CD1c-positive myeloid dendritic cell (primary cell): ENCODE measurements around the gene CNNM2.
"Not testable (repeated sequence)": the region's sequence is repeated elsewhere in the genome, so short reads cannot be mapped to it uniquely, and the experiment has no call there.

Experiments used
- DNase-seq: peaks from one replicate; pipeline ENCODE4 v3.0.0-alpha.2; 2016; ENCODE audit errors: extremely low spot score

Gene CNNM2

DNA sequence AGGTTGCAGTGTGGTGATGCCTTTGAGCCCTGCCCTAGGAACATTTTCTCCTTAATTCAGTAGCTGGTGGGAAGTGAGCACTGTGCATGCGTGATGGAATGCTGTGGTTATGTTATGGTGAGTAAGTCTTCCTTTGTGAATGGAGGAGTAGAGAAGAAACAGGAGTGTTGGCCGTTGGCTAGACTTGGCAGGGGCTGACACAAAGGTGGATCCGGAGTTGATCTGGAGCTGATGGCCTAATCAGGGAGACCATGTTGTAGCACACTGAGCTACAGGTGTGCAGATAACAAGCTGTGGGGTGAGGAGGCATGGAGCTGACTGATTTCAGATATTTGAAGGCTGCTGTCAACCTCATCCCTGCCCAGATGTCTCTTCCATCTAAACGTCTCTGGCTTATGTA is 122.3 kb downstream of the CNNM2 start:
- no peak for DNase-seq

DNA sequence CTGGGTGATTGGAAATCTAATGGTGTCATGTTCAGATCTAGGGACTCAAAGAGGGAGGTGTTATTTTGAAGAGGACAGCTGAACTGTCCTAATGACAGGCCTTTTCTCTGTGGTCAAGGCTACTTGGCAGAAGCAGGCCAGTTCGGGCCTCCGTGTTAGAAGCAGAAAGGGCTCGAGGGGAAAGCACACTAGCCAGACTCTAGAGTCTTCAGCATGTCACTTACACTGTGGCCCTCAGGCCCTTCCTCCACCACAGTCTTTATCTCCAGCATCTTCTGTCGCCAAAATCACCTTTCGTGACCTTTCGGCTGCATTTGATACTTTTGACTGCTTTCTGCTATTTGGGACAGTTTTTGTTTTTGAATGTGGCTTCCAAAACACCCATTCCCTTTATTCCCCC is 123.3 kb downstream of the CNNM2 start:
- no peak for DNase-seq

- DNase-seq, result no peak
These were observed 124.0 kb downstream of the CNNM2 start for GRCh38 chr10:103042129-103042528.

GRCh38 chr10:103042908-103043307 is 124.8 kb downstream of the CNNM2 start:
- DNase-seq, result no peak

DNA sequence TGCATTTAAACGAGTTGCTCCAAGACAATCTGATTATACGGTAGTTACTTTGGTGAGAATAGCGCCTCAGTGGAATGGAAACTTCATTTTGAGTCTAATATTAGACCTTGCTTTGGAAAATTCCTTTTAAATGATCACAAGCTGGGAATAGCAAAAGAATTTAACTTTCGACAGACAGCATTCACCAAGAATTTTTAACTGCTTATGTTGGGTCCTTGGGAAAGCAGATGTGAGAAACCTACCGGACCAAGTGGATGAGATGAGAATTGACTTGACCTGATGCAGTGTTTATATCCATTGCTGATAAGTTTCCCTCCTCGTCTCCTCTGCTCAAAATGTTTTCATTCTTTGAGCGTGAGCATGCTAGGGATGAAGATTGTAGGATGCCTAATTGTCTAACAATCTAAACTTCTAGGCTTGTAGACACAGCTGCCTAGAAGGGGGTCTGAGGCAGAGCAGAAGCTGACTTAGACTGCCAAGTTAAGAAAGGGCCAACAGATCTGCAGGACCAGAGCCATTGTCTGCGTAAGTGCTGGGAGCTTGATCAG is 126.9 kb downstream of the CNNM2 start:
- DNase-seq, result no peak

GRCh38 chr10:103045961-103046360 is 127.9 kb downstream of the CNNM2 start:
- no peak for DNase-seq

DNA sequence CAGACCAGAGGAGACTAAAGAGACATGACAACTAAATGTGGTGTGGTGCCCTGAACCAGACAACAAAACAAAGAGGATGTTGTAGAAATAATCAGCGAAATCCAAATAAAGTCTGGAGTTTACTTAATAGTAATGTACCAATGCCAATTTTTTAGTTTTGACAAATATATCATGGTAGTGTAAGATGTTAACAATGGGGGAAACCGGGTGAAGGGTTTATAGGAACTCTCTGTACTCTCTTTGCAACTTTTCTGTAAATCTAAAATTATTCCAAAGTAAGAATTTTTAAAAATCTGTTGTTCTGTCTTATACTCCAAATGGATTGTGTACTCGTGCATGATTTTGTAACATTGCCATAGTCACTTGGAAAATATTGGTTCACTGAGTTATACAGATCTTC is 129.3 kb downstream of the CNNM2 start:
- no peak for DNase-seq

DNA sequence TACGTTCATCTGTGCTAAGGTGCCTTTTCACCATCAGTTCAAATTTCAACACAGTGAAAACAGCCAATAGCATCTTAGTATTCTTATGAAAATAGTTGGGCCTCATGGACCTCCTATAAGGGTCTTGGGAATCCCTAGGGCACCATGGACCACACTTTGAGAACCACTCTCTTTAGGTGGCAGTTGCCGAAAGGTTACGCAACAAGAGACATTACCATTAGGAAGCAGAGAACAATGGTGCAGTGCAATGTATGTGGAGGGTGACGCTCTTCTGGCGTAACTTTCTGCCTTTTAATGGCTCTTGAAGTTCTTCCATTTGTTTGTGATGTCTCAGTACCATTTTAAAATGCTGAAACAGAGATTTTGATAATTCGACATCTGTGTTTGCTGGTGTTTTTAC is 131.1 kb downstream of the CNNM2 start:
- DNase-seq, result no peak

- peak; percentile 32 for DNase-seq
These were observed 135.8 kb downstream of the CNNM2 start for GRCh38 chr10:103053659-103054581.

DNA sequence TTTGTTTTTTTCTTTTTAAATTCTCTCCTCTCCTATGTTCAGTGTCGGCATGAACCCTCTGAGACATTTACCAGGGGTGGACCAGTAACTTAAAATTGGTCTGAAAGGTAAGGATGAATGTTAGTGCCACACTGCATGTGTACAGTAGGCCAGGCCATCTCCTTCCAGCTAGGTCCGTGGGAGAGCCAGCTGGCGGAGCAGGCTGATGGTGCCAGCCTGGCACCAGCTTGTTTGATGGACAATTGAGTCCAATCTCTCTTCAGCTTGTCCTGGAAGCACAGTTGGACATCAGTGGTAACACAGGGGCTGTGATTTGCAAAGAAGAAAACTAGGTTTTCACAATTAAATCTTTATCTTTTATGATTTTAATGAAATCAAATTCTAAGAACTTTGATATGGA is 136.5 kb downstream of the CNNM2 start:
- no peak for DNase-seq

- no peak for DNase-seq
These were observed 137.0 kb downstream of the CNNM2 start for GRCh38 chr10:103055105-103055504.

DNA sequence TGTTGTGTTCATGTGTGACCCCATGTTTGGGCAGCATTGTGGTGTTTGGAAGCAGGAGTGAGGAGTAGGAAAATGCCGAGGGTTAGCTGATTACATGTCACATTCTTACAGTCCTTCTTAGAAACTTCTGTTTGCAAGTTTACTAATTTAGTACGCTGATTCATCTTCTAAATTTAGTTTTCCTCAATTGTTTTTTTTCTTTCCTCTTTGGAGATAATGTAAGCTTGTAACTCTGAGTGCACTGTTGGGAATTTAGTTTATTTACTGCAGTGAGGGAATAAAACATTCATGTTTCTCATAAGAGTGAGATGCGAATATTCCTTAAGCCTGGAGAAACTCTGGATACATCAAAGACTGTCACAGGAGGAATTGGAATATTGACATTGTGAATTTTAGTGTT is 139.9 kb downstream of the CNNM2 start:
- no peak for DNase-seq

DNA sequence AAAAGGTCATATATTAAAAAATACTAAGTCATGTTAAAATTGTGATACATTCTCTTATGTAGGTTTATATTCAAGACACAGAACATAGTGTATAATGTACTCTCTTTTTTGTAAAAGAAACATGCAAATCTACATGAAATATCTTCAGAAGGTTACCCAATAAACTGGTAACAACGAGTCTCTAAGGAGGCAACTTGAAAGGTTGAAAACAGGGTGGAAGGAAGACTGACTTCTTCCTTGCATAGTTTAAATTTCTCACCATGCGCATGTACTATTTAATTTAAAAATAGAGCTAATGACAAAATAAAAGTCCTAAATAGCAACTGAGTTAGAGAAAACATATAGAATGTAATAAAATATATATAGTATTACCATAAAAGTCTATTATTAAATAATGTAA is 142.5 kb downstream of the CNNM2 start:
- DNase-seq, result no peak

- DNase-seq, result no peak
These were observed 144.9 kb downstream of the CNNM2 start for GRCh38 chr10:103062854-103063590.

DNA sequence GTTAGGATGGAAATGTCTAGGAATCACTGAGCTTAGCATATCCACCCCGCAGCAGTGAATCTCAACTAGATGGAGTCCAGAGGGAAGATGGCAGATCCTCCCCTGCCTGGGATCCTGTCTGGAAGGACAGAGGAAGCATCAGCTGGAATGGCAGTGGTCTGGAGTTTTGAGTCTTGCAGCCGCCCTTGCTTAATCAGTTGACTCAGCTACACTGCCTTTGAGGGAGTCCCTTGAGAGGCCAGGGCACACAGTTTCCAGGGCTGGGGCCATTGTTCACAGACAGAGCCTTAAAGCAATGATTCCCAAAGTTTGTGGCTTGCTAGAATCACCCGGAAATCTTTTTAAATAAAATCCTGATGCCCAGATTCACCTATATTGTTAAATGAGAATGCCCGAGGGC is 146.9 kb downstream of the CNNM2 start:
- DNase-seq, result no peak

DNA sequence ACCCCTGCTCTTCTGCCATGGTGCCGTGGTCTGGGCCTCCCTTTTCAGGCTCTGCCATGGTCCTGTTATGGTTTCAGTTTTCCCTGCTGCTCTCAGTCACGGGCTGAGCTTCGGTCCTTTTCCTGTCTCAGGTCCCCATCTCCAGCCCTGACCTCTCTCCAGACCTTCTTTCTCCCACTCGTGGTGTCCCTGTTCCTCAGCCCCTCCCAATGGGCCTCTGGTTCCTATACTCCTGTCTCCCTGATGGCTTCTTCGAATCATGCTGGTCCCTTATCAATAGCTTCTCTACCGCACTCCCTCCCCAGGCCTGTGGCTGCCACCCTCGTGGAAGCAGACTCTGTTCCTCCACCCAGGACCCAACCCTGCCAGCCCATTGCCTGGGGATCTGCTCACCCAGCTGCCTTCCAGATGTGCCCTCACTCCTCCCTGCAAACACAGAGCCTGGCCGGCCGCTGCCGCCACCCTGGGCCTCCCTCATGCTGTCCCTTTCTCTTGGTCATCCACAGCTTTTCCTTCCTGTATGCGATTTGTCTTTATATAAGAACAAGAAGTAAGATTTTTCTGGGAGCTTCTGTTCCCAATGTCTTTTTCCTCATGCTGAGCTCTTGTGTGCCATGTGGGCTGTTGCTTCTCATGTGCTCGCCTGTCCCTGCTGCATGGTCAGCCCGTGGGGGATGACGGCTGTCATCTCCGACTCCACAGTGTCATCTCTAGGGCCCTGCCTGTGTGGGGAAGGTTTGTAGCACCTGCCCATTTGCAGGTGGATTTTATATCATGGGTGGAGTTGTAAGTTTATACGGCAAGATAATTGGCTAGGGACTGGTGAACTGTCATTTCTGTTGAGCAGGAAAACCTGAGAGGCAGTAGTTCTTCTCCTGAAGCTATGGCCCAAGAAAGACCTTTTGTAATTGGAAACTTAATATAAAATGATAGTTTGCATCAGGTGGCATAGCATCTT is 148.3 kb downstream of the CNNM2 start:
- no peak for DNase-seq

- DNase-seq, result not testable (repeated sequence)
These were observed 149.0 kb downstream of the CNNM2 start for GRCh38 chr10:103067099-103067477.

GRCh38 chr10:103067484-103067883 is 149.4 kb downstream of the CNNM2 start:
- peak; percentile 8 for DNase-seq

DNA sequence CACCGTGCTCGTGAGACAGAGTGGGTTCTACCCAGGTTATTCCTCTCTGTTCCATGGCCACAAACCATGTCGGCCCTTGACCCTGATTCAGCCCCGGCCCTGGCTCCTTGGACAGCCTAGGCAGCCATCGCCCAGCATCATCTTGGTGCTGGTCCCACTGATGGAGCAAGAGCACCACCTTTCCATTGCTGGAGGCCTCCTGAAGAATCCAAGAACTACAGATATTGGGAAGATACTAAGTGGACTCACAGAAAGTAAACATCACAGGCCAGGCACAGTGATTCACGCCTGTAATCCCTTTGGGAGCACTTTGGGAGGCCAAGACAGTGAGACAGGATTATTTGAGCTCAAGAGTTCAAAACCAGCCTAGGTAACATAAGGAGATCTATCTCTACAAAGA is 149.9 kb downstream of the CNNM2 start:
- DNase-seq, result no peak

GRCh38 chr10:103069453-103070331 is 151.6 kb downstream of the CNNM2 start:
- DNase-seq, result peak; percentile 52

DNA sequence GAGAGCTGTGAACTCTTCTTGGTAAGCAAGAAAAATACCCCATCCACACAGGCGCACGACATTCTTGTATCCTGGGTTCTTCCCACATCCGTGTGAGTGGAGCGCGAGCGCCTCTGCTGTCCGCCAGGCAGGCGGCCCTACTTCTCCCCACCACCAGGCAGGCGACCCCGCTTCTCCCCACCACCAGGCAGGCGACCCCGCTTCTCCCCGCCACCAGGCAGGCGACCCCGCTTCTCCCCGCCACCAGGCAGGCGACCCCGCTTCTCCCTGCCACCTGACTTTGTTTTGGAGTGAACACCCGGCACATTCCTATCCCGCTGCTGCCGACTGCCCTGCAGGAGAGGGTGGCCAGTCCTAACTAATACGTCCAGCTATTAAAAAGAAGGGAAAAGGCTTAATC is 154.2 kb downstream of the CNNM2 start:
- no peak for DNase-seq
